H9 (cell line): Measurements from ENCODE around the gene MAPK8IP1. TPM values are rescaled to one million over a fixed set of nuclear protein-coding genes. Genes with fewer than 3 reads are reported as not detected.

Source experiments
- DNase-seq: peaks from one replicate; pipeline ENCODE4 v3.0.0-alpha.2; 2017
- H2AFZ ChIP-seq: one replicate; pipeline ENCODE4 v1.6.1; 2013; ENCODE audit warnings: mild to moderate bottlenecking, low read length, control low read depth, moderate library complexity
- H2AK5ac ChIP-seq: 2 replicates; pipeline ENCODE4 v1.6.1; 2013; ENCODE audit warnings: low read length, control low read depth, mixed read lengths; ENCODE audit not compliant: insufficient read length
- H2BK120ac ChIP-seq: one replicate; pipeline ENCODE4 v1.6.1; 2013; ENCODE audit warnings: low read depth, mild to moderate bottlenecking, low read length, control low read depth, inconsistent platforms; ENCODE audit not compliant: poor library complexity, severe bottlenecking
- H2BK12ac ChIP-seq: 2 replicates; pipeline ENCODE4 v1.6.1; 2013; ENCODE audit warnings: low read length, control low read depth, mixed read lengths, low read depth; ENCODE audit not compliant: insufficient read length
- H2BK15ac ChIP-seq: 2 replicates; pipeline ENCODE4 v1.6.1; 2013; ENCODE audit warnings: low read depth, low read length, control low read depth
- H2BK20ac ChIP-seq: one replicate; pipeline ENCODE4 v1.6.1; 2013; ENCODE audit warnings: low read depth, mild to moderate bottlenecking, low read length, control low read depth, inconsistent platforms; ENCODE audit not compliant: poor library complexity, severe bottlenecking
- H2BK5ac ChIP-seq: 2 replicates; pipeline ENCODE4 v1.6.1; 2013; ENCODE audit warnings: low read length, control low read depth, mixed read lengths; ENCODE audit not compliant: insufficient read length
- H3K14ac ChIP-seq: 2 replicates; pipeline ENCODE4 v1.6.1; 2013; ENCODE audit warnings: low read length, control low read depth; ENCODE audit not compliant: insufficient read depth
- H3K18ac ChIP-seq: 2 replicates; pipeline ENCODE4 v1.6.1; 2013; ENCODE audit warnings: low read depth, mild to moderate bottlenecking, mixed read lengths, low read length, control low read depth; ENCODE audit not compliant: insufficient read length
- H3K23ac ChIP-seq: 2 replicates; pipeline ENCODE4 v1.6.1; 2013; ENCODE audit warnings: low read length, control low read depth, mixed read lengths, low read depth; ENCODE audit not compliant: insufficient read length
- H3K23me2 ChIP-seq: 2 replicates; pipeline ENCODE4 v1.6.1; 2013; ENCODE audit warnings: low read depth, mild to moderate bottlenecking, mixed read lengths, low read length, control low read depth; ENCODE audit not compliant: insufficient read length, poor library complexity, severe bottlenecking
- H3K27ac ChIP-seq: 2 replicates; pipeline ENCODE4 v1.5.1; 2013; ENCODE audit warnings: low read length, control low read depth, mixed read lengths, low read depth; ENCODE audit not compliant: insufficient read length
- H3K27me3 ChIP-seq: 2 replicates; pipeline ENCODE4 v1.6.1; 2013; ENCODE audit warnings: low read length, control low read depth, inconsistent platforms; ENCODE audit not compliant: insufficient read depth
- H3K4ac ChIP-seq: 2 replicates; pipeline ENCODE4 v1.6.1; 2013; ENCODE audit warnings: low read depth, mild to moderate bottlenecking, control low read depth, inconsistent platforms, low read length, moderate library complexity
- H3K4me1 ChIP-seq: 2 replicates; pipeline ENCODE4 v1.6.1; 2013; ENCODE audit warnings: low read length, control low read depth, inconsistent platforms; ENCODE audit not compliant: insufficient read depth
- H3K4me2 ChIP-seq: 2 replicates; pipeline ENCODE4 v1.6.1; 2013; ENCODE audit warnings: low read length, control low read depth, mixed read lengths; ENCODE audit not compliant: insufficient read length, insufficient read depth
- H3K56ac ChIP-seq: 2 replicates; pipeline ENCODE4 v1.6.1; 2013; ENCODE audit warnings: low read depth, mild to moderate bottlenecking, mixed read lengths, low read length, control low read depth; ENCODE audit not compliant: insufficient read length
- H3K79me1 ChIP-seq: 2 replicates; pipeline ENCODE4 v1.6.1; 2013; ENCODE audit warnings: low read depth, mild to moderate bottlenecking, moderate library complexity, low read length, control low read depth, inconsistent platforms; ENCODE audit not compliant: insufficient read depth, poor library complexity, severe bottlenecking
- H3K79me2 ChIP-seq: 2 replicates; pipeline ENCODE4 v1.6.1; 2013; ENCODE audit warnings: low read length, control low read depth, inconsistent platforms; ENCODE audit not compliant: insufficient read depth
- H3K9ac ChIP-seq: 2 replicates; pipeline ENCODE4 v1.6.1; 2013; ENCODE audit warnings: low read length, control low read depth, mixed read lengths; ENCODE audit not compliant: insufficient read length; ENCODE audit errors: extremely low read depth
- H3K9me3 ChIP-seq: one replicate; pipeline ENCODE4 v1.6.1; 2013; ENCODE audit warnings: low read depth, low read length, inconsistent platforms; ENCODE audit not compliant: control insufficient read depth
- H3T11ph ChIP-seq: one replicate; pipeline ENCODE4 v1.6.1; 2013; ENCODE audit warnings: mild to moderate bottlenecking, low read length, control low read depth, inconsistent platforms
- H4K20me1 ChIP-seq: one replicate; pipeline ENCODE4 v1.6.1; 2013; ENCODE audit not compliant: control insufficient read depth, insufficient read length, insufficient read depth
- H4K5ac ChIP-seq: 2 replicates; pipeline ENCODE4 v1.6.1; 2013; ENCODE audit warnings: low read depth, mild to moderate bottlenecking, mixed read lengths, low read length, control low read depth; ENCODE audit not compliant: insufficient read length
- H4K8ac ChIP-seq: replicated peaks from 2 replicates; pipeline ENCODE4 v1.6.1; 2013; ENCODE audit warnings: low read length, control low read depth, mixed read lengths, low read depth; ENCODE audit not compliant: insufficient read length
- H4K91ac ChIP-seq: 2 replicates; pipeline ENCODE4 v1.6.1; 2013; ENCODE audit warnings: low read depth, mild to moderate bottlenecking, moderate library complexity, mixed read lengths, low read length, control low read depth; ENCODE audit not compliant: insufficient read length
- H3K27ac Mint-ChIP-seq, 3 experiments: 2 replicates in 2 of 3; 3 replicates in 1 of 3; pipeline ENCODE4 v1.8.0; 2020 to 2021; ENCODE audit warnings: mixed read lengths in 3 of 3, mild to moderate bottlenecking in 1 of 3, moderate library complexity in 1 of 3
- H3K27me3 Mint-ChIP-seq: 2 replicates; pipeline ENCODE4 v1.8.0; 2021; ENCODE audit warnings: low read depth, mild to moderate bottlenecking, moderate library complexity, mixed read lengths
- H3K36me3 Mint-ChIP-seq, 3 experiments: 2 replicates in 2 of 3; 3 replicates in 1 of 3; pipeline ENCODE4 v1.8.0; 2020 to 2021; ENCODE audit warnings: low read depth in 3 of 3, mixed read lengths in 3 of 3; ENCODE audit not compliant: insufficient read depth in 1 of 3
- H3K4me1 Mint-ChIP-seq, 2 experiments: 2 replicates each; pipeline ENCODE4 v1.8.0; 2020; ENCODE audit warnings: mixed read lengths in 2 of 2
- H3K4me3 Mint-ChIP-seq, 2 experiments: 2 replicates in 1 of 2; 3 replicates in 1 of 2; pipeline ENCODE4 v1.8.0; 2020 to 2021; ENCODE audit warnings: mild to moderate bottlenecking in 2 of 2, mixed read lengths in 2 of 2, moderate library complexity in 1 of 2
- H3K9me3 Mint-ChIP-seq, 2 experiments: 2 replicates in 1 of 2; 3 replicates in 1 of 2; pipeline ENCODE4 v1.8.0; 2020; ENCODE audit warnings: mild to moderate bottlenecking in 2 of 2, mixed read lengths in 2 of 2, moderate library complexity in 1 of 2
- CTCF ChIP-seq: fragments of 200-600 bp; sonication (generic); conservative IDR thresholded peaks from 3 replicates; pipeline ENCODE4 v1.8.0; 2021; ENCODE audit warnings: antibody characterized with exemption, mild to moderate bottlenecking
- WGBS: extraction: QIAGEN DNeasy Blood & Tissue Kit; methylation state at CpG from one replicate; pipeline ENCODE4 v1.1.7; 2013; ENCODE audit warnings: missing lambda C conversion rate, low lambda C conversion rate, mixed read lengths; ENCODE audit not compliant: insufficient read length; ENCODE audit errors: extremely low coverage; 5-methylcytosine and 5-hydroxymethylcytosine counted together
- total RNA-seq: library from RNA; stranded (reverse); gene quantifications from 2 replicates; pipeline ENCODE4 v1.2.1, GENCODE V29; 2021

Gene MAPK8IP1
- total RNA-seq, 1 experiment from 2014 or later, result 30.2 TPM

DNA sequence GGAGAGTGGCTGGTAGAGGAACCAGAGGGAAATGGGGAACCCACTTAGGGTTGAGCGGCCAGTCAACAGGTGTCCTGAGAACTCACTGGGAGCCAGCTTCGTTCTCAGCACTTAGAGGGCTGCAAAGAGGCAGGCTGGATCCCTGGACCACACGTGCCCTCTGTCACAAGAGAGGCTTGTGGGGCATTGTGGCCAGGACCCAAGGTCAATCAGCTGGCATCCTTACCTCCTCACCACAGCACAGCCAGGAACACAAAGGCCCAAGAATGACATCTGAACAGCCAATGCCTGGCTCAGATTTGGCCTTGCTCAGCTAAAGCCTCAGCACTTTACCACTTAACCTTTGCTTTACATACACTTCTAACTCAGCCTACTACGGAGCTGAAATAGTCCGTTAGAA, 7.4 kb downstream of the MAPK8IP1 start:
- H3K9me3 Mint-ChIP-seq, result no peaks in the 10 kb centered on the region; a peak in 1 of 5 replicates
- Histone ChIP-seq H2AFZ (no peak overlapping the region), H3K27me3 (no peaks in the 10 kb centered on the region), H3K23ac (no peak overlapping the region), H2BK12ac (no peak overlapping the region), H3K4me2 (no peak overlapping the region), H4K8ac (no peak overlapping the region), H2BK120ac (no peak overlapping the region), H3K79me1 (no peaks in the 10 kb centered on the region), H3K27ac (no peak overlapping the region), H3K18ac (no peak overlapping the region), H3T11ph (no peak overlapping the region), H3K9ac (no peak overlapping the region), H4K20me1 (no peaks in the 10 kb centered on the region), H4K91ac (no peak overlapping the region), H2AK5ac (no peak overlapping the region), H3K23me2 (no peaks in the 10 kb centered on the region), H3K4ac (no peak overlapping the region), H4K5ac (no peak overlapping the region), H2BK20ac (no peak overlapping the region), H3K4me1 (no peaks in the 10 kb centered on the region; the same call in 1 of the 2 replicates), H2BK15ac (no peak overlapping the region), H3K56ac (no peak overlapping the region), H3K9me3 (no peaks in the 10 kb centered on the region), H2BK5ac (no peak overlapping the region), H3K79me2 (no peaks in the 10 kb centered on the region), H3K14ac (no peak overlapping the region)
- H3K27me3 Mint-ChIP-seq, result no peaks in the 10 kb centered on the region; the same call in 1 of the 2 replicates
- H3K36me3 Mint-ChIP-seq, result peaks cover 0 to 9% (median 0%) of the 10 kb centered on the region in 3 experiments; a peak in 3 of 7 replicates
- DNase-seq, result no peak
- TF ChIP-seq CTCF, result no peak
- H3K27ac Mint-ChIP-seq, result peak overlapping the region in 1 of 3 experiments; percentile 83; a peak in 2 of 7 replicates
- WGBS, result no CpG with 5 or more reads among the region's 5 CpGs
- H3K4me1 Mint-ChIP-seq, result peaks cover 25 to 37% of the 10 kb centered on the region in 2 experiments
- H3K4me3 Mint-ChIP-seq, result no peak overlapping the region
